Gastroesophageal sphincter (tissue), 3 donors: ENCODE measurements around the gene ARHGEF26.

Experiments
- CTCF ChIP-seq, 4 experiments: fragments of 200-600 bp in 2 of 4; fragments of 450-650 bp in 2 of 4; sonication (generic) in 1 of 4; IDR thresholded peaks; one replicate each; pipeline ENCODE4 v1.5.1; 2017 to 2019; ENCODE audit warnings: antibody characterized with exemption in 4 of 4, mild to moderate bottlenecking in 2 of 4, moderate library complexity in 2 of 4
- POLR2AphosphoS5 ChIP-seq: sonication (generic); formaldehyde crosslinking; IDR thresholded peaks from one replicate; pipeline ENCODE4 v1.6.1; 2017; ENCODE audit warnings: antibody characterized with exemption

GRCh38 chr3:154125378-154126030 lies 4.3 kb downstream of the ARHGEF26 start:
- TF ChIP-seq CTCF (IDR thresholded peaks at IDR 0.05) (no peak), POLR2AphosphoS5 (no peak)
